HG03108 (cell line): ENCODE results near the gene ST8SIA3.

Experiments
- ATAC-seq: cut with Tn5 transposase; IDR thresholded peaks from one replicate; pipeline ENCODE4 v1.9.1; 2021; ENCODE audit warnings: moderate library complexity; ENCODE audit not compliant: unreplicated experiment

The ST8SIA3 gene

GRCh38 chr18:57352271-57352701, at the start of gene ST8SIA3:
TSS of gene ST8SIA3 (plus strand) at chr18:57352557. CDS start at chr18:57352847, 290 bp downstream.
- no peak for ATAC-seq

- no peak for ATAC-seq
Observed at GRCh38 chr18:57311472-57311871, 40.9 kb upstream of the ST8SIA3 start.

GRCh38 chr18:57312346-57313144, 39.8 kb upstream of the ST8SIA3 start:
- no peak for ATAC-seq

GRCh38 chr18:57320603-57321002, 31.8 kb upstream of the ST8SIA3 start:
- no peak for ATAC-seq

DNA sequence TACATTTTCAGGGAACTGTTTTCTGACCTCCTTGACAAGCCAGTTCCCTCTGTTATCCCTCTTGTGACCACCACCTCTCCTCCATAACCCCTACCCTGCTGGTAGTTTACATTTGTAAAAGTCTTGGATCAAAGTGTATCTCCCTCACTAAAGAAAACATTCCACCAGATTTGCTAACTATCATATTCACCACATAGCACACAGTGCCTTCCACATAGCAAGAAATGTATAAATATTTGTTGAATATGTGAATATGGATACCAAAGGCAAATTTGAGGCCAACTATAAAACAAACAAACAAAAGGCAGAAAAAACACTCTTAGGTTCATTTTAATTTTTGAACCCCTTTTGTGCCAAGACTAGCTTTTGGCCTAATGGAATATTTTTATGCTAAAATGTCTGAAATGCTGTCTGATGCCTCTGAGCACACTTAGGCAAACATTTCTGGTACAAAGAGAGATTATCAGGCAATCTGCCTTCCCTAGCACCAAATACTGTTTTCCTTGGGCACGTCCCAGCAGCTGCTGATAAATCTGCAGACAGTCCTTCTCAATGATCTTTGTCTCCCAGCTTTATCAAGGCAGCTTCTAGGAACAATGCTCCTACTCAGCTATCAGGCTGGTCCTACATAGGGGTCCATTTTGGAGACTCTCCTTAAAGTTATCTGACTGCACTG, 26.7 kb upstream of the ST8SIA3 start:
- ATAC-seq = no peak

- no peak for ATAC-seq
Observed at GRCh38 chr18:57326718-57327323, 25.5 kb upstream of the ST8SIA3 start.

DNA sequence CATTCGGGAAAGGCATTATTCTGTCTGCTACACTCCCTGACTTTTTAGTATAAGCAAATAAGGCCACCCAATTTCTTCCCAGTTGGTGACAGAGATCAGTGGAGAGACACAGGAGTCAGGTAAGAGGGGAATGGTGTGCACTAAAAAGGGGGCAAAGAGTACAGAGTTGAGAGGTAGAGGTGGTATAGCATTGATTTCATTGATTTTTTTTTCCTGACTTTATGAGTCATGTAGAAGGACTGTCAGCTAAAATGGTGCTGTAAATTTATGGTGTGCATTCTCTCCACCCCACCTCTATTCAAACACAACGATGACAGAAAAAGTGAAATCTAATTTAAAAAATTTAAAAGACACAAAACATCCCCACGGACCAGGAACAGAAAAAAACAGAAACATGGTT, 23.7 kb upstream of the ST8SIA3 start:
- ATAC-seq = no peak

DNA sequence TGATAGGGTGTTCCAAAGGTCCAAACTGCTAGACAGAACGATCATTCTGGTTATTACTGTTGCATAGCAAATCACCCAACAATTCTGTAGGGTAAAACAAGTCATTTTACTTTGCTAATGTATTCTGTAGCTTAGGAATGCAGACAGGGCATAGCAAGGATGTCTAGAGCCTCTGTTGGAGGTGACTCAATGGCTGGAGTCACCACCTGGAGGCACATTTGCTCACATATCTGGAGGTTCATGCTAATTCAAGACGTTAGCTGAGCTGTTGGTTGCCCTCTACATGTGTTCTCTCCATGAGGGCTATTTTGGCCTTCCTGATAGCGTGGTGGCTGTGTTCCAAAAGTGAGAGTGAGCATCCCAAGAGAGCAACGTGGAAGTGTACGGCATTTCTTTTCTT, 22.5 kb upstream of the ST8SIA3 start:
- ATAC-seq = no peak

- ATAC-seq = no peak
Observed at GRCh38 chr18:57331718-57332117, 20.6 kb upstream of the ST8SIA3 start.

DNA sequence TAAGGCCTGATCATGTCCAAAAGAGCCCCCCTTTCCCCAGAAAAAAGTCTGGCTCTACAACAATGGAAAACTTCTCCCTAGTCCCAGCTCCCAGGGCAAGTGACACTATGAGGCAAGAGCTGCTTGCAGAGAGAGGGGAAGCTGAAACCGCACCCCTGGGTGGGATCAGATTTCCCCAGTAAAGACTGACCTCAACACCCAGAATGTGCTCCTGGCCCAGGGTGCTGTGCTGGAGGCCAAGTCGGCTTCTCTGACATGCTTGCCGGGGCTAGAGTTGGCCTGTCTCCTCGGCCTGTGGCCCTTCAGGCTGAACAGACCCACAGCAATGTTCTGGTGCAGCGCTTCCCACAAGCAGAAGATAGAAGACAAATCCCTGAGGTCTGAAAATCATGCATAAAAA, 18.4 kb upstream of the ST8SIA3 start:
- no peak for ATAC-seq

DNA sequence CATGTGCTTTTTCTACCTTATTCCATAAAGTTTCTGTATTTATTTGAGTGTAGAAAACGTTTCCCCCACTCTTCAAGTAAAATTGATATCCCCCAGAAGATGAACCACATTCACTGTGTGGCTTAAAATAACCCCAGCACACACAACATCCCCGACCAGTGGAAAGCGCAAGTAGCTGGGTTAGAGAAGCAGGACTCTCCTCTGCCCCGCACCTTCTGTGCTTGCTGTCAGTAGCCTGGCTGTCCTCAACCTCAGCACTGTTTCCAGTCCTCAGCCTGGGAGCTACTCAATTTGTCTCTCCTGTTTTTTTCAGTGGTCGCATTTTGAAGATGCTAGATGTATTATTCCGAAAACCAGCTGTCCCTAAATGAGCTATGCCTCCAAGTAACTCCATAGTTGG, 18.0 kb upstream of the ST8SIA3 start:
- no peak for ATAC-seq

GRCh38 chr18:57336343-57336742, 16.0 kb upstream of the ST8SIA3 start:
- no peak for ATAC-seq

DNA sequence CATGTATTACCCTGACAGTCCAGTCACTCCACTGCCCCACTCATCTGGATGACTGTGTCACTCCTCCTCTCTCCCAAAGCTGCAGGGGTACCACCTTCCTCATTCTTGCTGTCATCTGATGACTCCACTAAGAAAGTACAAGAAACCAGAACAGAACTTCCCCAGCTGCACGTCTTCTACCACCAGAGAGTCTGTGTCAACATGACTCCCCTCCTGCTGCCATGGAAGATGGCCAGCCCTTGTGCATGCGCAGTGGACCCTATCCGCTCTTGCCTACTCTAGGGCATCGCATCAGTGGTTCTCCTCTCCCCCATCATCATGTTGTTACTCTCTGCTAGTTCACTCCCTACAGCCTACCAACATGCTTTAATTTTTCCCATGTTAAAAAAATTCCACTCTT, 14.5 kb upstream of the ST8SIA3 start:
- ATAC-seq = no peak

DNA sequence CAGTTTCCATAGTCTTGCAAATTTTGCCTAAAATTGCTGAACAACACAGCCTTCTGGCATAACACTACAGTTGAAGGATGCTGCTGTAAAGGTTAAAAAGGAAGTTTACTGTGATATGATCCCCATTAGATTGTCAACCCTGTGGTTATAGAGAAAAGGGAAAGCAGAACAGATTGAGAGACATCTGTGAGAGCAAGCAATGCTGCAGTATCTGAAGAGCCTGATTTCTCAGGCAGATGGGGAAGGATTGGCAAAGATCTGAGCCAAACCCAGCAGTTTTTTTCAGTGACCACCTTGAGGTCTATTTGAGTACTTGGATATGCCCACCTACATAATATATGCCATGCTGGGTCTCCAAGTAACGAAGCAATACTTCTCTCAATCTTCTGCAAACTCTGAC, 8.5 kb upstream of the ST8SIA3 start:
- ATAC-seq = no peak

- ATAC-seq = no peak
Observed at GRCh38 chr18:57346876-57347275, 5.5 kb upstream of the ST8SIA3 start.

- ATAC-seq = no peak
Observed at GRCh38 chr18:57347784-57348183, 4.6 kb upstream of the ST8SIA3 start.

GRCh38 chr18:57352761-57353136, 392 bp downstream of the ST8SIA3 start:
- no peak for ATAC-seq

GRCh38 chr18:57353137-57353939, 981 bp downstream of the ST8SIA3 start:
- ATAC-seq = no peak

- ATAC-seq = no peak
Observed at GRCh38 chr18:57353940-57354461, 1.6 kb downstream of the ST8SIA3 start.

GRCh38 chr18:57359433-57359832, 7.1 kb downstream of the ST8SIA3 start:
- no peak for ATAC-seq

DNA sequence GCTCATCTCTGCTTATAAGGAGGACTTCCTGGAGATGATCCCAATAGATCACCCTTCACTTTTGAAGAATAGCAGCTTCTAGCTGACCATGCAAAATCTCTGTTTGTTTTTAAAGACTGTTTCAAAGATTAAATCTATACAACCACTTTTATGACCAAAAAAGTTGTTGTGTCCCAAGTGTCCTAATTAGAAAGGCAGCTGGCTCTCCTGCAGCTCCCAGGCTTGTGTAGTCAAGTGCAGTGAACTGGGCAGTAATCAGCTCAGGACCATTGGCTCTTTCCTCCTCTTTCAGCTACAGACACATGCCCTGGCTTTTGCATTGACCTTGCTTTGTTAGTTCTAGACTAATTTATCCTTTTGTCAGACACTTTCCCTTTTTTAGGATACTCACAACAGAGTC, 10.4 kb downstream of the ST8SIA3 start:
- no peak for ATAC-seq
